Stimulated activated CD8-positive, alpha-beta memory T cell treated with anti-CD3 and anti-CD28 coated beads, Interleukin-4, amount 100 ng/mL, for 4 hours (primary cell): ENCODE results near the gene DUSP19.

Source experiments
- DNase-seq, 2 donors: peaks; one replicate each; pipeline ENCODE4 v3.0.0-alpha.2; 2020; ENCODE audit warnings: low read depth in 2 of 2, low spot score in 1 of 2

The DUSP19 gene

DNA sequence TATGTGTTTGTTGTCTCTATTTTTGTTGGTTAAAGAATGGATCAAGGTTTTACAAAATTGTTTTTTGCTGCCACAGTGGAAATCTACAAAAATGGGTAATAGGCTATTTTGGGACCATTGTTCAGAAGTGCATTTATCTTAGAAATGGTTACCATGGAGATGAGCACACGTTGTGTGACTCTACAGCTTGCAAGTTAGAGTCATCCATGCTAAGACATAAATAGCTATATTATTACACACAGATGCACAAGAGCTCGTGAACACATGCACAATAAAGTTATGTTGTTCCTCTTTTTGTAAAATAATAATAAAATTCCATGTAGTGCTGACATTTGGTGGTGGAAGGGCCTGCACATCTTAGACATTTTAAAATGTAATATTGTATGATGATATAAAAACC is 15.5 kb upstream of the DUSP19 start:
- DNase-seq: no peak

DNA sequence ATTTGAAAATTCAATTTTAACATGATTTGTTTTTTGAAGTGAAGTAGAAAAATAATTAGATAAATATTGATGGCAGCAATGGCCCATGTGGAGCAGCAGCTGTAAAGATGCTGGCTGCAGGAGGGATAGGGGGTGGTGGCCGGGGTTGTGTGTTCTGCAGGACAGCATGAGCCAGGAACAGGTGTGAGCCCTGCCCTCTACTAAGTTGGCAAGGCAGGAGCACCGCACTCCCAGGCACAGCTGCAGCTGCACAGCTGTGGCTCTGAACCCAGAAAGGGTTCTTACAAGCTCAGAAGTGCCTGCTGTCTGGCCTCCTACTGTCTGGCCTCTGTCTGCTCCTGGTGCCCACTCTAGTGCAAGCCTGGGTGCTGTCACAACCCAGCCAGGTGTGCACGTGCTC is 10.0 kb upstream of the DUSP19 start:
- no peak for DNase-seq

DNA sequence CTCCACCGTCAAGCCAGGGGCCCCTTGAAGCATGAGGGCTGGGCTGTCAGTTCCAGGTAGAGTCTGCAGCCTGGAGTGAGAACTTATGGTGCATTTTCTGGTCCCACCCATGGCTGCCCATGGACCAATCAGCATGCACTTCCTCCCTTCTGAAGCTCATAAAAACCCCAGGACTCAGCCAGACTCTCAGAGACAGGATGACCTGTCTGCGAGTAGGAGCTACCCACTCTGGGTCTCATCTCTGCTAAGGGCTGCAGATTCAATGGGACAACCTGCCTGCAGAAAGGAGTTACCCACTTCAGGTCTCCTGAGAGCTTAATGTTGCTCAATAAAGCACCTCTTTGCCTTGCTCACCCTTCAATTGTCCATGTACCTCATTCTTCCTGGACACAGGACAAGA is 9.4 kb upstream of the DUSP19 start:
- DNase-seq: no peak

DNA sequence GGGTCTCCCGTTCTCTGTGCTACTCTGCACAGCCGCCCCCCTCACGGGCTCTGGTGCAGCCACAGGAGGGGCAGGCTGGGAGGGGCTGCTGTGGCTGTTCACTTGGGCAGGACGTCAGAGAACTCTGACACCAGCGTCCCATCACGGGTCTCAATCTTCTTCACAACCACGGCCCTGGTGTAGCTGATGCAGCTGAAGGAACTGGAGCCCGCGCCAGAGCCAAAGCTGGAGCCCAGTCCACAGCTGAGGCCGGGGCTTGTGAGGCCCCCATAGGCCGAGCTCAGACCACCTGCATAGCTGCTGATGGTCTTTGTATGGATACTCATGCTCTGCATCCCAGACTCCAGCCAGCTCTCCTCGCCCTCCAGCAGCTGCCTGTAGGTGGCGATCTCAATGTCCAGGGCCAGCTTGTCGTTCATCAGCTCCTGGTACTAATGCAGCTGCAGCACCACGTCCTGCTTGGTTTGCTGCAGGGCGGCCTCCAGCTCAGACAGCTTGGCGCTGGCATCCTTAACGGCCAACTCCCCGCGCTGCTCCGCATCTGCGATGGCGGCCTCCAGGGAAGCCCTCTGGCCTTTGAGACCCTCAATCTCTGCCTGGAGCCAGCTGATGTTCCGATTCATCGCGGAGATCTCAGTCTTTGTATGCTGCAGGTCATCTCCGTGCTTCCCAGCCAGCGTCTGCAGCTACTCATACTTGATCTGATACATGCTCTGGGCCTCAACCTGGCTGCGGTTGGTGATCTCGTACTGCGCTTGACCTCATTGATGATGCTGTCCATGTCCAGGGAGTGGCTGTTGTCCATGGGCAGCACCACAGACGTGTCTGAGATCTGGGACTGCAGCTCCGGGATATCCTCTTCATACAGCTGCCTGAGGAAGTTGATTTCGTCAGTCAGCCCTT is 7.4 kb upstream of the DUSP19 start:
- DNase-seq: no peak

DNA sequence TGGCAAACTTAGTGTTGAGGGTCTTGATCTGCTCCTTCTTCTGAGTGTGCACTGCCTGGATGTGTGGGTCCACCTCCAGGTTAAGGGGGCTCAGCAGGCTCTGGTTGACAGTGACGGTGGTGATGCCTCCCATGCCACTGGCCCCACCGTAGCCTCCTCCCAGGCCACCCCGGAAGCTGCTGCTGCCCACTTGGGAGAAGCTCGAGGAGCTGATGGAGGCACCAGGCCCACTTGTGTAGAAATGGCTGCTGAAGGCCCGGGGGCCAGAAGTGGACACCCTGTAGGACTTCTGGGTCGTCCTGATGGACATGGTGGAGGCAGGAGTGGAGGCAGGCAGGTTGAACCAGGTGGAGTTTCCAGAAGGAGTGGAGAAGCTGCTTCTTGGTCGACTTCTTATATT is 6.4 kb upstream of the DUSP19 start:
- no peak for DNase-seq

DNA sequence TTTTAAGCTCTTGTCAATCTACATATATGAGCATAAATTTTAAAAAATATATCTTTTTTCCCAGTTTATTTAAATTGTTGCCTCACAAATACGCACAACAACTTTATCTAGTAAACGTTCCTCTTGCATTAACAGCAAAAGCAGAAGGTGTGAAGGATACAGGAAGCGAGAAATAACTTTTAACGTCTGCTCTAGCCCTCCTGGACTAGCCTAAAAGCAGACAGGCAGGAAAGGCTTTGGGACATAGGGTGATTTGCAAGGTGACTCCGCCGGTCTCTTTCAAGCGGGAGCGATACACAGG is 434 bp upstream of the DUSP19 start:
- no peak for DNase-seq

DNA sequence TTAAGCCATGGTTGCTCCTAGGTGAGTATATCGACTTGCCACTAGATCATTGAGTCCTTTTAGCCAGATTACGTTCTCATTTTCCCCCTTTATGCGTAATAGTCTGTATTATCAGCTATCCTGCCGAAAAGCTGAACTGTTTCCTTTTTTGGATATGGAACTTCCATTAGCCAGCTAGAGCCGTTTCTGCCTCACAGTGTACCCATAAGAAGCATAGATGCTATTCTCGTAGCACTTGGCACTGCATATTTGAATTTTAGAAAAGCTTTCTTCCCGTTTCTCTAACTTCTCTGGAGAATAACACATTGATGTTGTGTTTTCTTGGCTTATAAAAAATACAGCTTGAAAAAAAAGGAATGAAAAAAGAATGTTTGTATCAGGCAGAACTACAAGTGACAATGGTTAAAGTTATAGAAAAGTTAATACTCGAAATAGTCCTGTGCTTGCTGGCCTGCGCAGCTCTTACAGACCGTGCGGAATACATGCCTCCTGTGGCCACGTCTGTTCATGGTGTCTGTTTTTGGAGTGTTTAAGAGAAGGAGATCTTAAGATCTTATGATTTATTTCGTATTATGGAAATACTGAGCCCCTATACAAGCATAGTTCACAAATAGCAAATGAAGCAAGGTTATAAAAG is 710 bp downstream of the DUSP19 start:
- DNase-seq: no peak

DNA sequence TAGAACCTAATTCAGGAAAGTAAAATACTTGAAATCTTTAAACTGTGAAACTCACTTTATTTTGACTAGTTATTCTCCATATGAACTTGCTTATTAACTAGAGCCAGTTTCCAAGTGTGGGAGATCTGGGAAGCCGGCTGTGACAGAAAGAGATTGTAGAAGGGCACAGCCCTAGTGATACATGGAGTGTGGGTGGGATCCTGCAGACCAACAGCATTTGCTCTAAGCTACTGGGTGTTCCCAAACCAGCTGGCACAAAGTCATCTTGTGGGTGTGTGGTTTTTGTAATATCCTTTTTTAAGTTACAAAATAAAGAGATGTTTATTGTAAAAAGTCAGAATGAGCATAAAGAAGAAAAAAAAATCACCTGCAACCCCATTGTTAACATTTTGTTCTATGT is 3.4 kb downstream of the DUSP19 start:
- no peak for DNase-seq

DNA sequence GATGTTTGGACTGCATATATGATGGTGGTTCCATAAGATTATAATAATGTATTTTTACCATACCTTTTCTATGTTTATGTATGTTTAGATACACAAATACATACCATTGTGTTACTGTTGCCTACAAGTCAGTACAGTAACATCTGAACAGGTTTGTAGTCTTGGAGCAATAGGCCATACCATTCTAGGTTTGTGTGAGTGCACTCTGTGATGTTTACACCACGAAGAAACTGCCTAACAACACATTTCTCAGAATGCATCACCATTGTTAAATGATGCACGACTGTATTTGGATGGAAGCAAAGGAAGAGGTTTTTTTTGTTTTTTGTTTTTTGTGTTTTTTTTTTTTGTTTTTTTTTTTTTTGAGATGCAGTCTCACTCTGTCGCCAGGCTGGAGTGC is 9.5 kb downstream of the DUSP19 start:
- DNase-seq: no peak

DNA sequence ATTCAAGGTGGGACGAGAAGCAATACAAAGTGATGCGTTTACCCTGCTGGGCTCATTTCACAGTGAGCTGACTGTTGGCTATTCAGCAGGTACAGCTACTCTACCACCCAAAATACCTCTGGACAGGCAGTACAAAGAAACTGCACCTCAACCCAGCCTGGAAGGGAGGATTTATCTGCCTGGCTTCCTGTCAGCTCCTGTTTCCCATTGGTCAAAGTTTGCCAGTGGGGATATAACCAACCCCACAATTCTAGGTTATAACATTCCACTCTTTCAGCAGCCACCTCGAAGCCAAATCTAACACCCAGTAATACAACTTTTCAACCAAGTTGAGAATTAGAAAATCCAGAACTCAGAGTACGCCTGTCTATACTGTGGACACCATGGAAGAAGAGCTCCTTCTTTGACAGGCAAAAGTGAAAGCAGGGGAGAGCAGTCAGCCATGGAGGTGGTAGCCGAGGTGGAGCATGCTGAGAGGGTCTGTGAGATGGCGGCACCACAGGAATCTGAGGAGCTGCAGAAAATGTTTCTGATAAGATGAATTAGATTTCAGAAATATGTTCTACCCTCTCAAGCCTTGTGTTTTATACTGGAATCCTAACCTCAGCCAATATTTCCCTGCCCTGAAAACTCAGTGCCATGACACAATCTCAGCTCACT is 10.8 kb downstream of the DUSP19 start:
- no peak for DNase-seq

DNA sequence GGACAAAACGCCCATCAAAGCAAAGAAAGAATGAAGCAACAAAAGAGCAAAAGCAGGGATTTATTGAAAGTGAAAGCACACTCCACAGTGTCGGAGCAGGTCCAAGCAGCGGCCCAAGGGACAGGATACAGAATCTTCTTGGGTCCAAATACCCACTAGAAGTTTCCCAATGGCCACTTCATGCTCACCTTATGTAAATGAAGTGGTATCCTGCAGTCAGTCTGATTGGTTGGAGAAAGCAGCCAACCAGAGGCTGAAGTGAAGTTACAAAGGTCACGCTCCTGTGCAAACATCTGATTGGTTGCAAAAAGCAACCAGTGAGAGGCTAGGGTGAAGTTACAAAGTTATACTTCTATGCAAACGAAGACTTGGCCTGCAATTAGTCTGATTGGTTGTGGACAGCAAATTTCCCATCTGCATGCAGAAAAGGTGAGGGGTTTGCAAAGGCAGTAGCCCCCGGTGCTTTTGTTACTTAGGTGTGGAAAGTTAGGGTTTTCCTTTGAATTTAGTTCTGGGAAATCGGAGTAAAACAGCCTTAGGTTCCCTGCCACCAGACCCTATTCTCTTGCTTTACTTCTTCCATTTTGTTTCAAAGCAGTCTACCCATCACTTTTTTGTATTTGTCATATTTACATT is 12.9 kb downstream of the DUSP19 start:
- DNase-seq: no peak

DNA sequence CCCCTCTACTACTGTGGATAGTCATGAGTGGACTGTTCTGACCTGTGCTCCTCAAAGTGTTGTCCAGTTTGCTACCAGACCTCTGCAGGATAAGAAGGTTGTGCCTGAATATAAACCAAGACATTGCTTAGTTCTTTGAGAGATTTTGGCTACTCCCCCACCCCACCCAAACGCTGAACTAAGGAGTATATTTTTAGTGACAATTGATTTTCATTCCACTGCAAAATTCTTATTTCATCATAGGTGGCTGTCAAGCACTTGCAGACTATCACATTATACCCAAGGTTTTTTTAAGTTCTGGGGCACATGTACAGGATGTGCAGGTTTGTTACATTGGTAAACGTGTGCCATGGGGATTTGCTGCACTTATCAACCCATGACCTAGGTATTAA is 13.4 kb downstream of the DUSP19 start:
- DNase-seq: no peak

DNA sequence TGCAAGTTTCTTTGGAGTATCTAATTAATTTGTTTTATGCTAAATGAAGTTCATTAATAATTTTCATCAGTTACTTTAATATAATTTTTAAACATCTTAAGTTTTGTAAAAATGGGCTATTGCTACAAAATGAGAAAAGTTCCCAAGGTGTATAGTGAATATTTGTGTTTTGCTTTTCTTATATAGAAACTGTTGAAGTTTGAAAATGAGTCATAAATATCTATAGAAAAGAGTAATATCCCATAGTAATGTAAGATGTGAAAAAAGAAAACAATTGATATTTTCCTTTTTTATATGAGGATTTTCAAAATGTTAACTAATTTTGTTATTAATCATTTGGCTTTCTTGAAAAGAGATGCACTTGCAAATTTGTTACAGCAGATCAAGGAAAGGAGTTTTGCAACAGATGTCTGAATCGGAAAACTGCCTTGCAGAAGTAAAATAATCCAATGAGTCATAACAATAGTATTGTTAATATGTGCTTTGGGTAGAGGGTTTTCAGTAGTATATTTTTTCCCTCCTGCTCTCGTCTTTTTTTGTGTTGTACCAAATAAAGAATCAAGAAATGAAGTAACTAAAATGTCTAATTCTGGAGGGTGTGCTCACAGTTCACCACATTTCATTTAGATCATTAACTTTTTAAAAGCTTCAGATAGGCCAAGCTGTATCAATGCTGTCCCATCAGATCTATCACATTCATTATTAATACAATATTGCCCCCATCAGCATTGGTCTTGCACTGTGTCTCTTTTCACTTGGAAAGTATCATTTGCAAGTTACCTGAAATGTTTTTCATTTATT is 15.5 kb downstream of the DUSP19 start:
- DNase-seq: no peak

DNA sequence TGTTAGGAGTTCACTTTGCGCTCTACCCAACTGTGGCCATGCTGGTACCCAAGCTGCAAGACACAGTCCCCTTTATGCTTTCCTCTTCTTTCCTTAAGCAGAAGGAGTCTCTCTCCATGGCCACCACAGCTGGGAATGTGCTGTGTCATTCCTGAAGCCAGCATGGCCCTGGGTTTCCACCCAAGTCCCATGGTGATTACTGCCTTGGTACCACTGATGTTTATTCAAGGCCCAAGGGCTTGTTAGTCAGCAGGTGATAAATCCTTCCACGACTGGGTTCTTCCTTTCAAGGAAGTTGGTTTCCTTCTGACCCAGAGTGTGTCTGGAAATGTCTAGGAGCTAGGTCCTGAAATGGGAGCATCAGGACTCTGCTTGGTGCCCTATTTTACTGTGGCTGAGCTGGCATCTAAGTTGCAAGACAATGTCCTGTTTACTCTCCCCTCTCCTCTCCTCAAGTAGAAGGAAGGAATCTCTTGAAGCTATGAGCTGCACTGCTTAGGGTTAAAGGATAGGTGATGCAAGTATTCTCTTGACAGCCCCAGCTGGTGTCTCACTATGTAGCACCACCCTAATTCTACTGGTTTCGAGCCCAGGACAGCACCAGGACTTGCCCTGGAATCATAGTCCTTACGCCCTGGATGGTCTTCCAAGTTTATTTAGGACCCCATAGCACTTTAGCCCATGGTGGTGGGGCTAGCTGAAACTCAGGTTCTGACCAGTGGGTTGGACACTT is 27.0 kb downstream of the DUSP19 start:
- DNase-seq: no peak

DNA sequence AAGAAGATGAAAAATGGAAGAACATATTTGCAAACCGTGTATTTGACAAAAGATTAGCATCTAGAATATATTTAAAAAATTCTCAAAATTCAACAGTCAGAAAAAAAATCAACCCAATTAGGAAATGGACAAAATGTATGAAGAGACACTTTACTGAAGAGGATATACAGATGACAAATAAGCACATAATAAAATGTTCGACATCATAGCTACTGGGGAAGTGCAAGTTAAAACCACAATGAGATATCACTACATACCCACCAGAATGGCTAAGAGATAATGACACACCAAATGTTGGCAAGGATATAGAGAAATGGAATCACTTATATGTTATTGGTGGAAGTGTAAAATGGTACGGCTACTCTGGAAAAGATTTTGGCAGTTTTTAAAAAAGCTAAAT is 34.0 kb downstream of the DUSP19 start:
- DNase-seq: no peak

DNA sequence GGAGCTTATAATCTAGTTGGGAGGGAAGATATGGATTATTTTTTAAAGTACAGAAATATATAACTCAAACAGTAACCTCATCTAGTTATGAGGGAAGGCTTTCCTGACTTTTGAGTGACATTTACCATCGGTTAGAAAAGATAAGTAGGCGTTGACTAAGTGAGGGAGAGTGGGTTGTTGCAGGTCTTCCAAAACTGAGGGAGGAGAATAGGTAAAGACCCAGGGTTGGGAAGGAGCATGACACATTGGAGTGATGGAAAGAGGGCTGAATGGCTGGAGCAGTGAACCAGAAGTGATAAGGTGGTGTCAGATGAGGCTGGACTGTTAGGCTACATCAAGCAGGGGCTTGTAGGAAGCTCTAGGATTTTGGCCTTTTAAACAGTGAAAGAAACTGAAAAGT is 35.1 kb downstream of the DUSP19 start:
- no peak for DNase-seq

DNA sequence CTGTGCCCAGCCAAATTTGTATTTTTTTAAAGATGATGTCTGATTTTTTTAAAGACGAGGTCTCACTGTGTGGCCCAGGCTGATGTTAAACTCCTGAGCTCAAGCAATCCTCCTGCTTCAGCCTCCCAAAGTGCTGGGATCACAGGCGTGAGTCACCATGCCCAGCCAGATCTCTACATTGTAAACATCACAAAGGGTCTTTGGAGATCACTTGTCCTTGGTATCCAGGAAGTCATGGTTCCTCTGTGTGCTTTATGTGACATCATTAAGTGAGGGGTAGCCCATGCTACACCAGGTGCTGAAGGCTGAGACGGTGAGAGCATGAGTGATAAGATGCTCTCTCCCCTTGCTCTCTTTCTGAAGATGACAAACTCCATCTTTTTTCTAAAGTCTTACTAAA is 38.7 kb downstream of the DUSP19 start:
- no peak for DNase-seq

DNA sequence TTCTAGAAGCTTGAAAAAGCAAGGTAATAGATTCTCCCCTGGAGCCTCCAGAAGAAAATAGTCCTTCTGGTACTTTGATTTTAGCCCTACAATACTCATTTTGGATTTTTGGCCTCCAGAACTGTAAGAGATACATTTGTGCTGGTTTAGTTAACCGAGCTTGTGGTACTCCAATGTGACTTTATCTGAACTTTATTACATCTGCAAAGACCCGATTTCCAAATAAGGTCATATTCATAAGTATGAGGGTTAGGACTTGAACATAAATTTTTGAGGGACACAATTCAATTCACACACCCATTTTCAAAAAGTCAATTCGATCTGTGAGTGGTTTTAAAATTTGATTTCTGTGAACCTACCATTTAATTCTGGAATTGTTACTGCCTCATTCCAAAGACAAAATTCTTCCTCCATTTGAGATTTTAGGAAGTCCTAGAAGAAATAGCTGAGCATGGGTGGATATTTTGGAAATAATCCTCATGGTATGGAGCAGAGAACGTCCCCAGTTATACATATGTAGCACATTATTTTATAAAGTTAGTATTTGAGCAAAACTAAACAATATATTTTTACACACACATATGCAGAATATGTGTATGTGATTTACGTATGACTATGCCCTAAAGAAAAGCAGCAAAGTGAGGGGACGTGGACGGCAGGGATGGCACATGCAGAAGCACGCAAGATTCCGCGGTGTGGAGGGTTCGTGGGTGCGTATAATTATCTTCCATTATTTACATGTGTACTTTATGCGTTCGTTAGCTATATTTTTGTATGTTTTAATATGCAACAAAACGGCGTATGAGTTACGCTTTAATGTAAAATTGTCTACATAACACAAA is 44.8 kb downstream of the DUSP19 start:
- DNase-seq: no peak

DNA sequence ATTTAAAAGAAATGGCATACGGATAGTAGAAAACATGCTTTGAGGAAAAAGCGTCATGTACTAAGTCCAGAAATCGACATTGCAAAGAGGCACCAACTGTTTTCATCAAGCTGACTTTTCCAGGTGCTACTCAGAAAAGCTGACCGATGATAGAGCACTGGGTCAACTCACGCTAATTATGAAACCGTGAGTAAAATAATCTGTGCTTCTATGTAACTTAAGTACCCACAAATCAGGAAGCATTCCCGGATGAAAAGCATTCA is 45.3 kb downstream of the DUSP19 start:
- DNase-seq: no peak
